Measurements from ENCODE around the gene COL10A1. TPM values are rescaled to one million over a fixed set of nuclear protein-coding genes. Genes with fewer than 3 reads are reported as not detected.

COL10A1 gene
- total RNA-seq, 1 donor from 2014 or later, result not detected

- no peak overlapping the region for H3K4me3 Mint-ChIP-seq (ENCODE audit: unreplicated experiment)
- H3K4me1 Mint-ChIP-seq (ENCODE audit: low read depth, unreplicated experiment), result no peaks in the 10 kb centered on the region
- no peak for TF ChIP-seq CTCF (IDR thresholded peaks at IDR 0.05; ENCODE audit: partially characterized antibody, unreplicated experiment)
- no peaks in the 10 kb centered on the region for H3K9me3 Mint-ChIP-seq (ENCODE audit: unreplicated experiment)
- peaks cover 6% of the 10 kb centered on the region for H3K36me3 Mint-ChIP-seq (ENCODE audit: unreplicated experiment)
- no peaks in the 10 kb centered on the region for H3K27me3 Mint-ChIP-seq (ENCODE audit: unreplicated experiment)
- no peak overlapping the region for H3K27ac Mint-ChIP-seq (ENCODE audit: unreplicated experiment)
- DNase-seq, result no peak
These were observed 42.2 kb upstream of the COL10A1 start for GRCh38 chr6:116168148-116168547.

GRCh38 chr6:116166369-116166768 is 40.4 kb upstream of the COL10A1 start:
- no peak overlapping the region for H3K27ac Mint-ChIP-seq (ENCODE audit: unreplicated experiment)
- H3K36me3 Mint-ChIP-seq (ENCODE audit: unreplicated experiment), result peaks cover 6% of the 10 kb centered on the region
- no peaks in the 10 kb centered on the region for H3K9me3 Mint-ChIP-seq (ENCODE audit: unreplicated experiment)
- no peak for TF ChIP-seq CTCF (IDR thresholded peaks at IDR 0.05; ENCODE audit: partially characterized antibody, unreplicated experiment)
- no peaks in the 10 kb centered on the region for H3K4me1 Mint-ChIP-seq (ENCODE audit: low read depth, unreplicated experiment)
- no peak overlapping the region for H3K4me3 Mint-ChIP-seq (ENCODE audit: unreplicated experiment)
- no peak for DNase-seq
- no peaks in the 10 kb centered on the region for H3K27me3 Mint-ChIP-seq (ENCODE audit: unreplicated experiment)

GRCh38 chr6:116165596-116165995 is 39.7 kb upstream of the COL10A1 start:
- Mint-ChIP-seq H3K27me3 (ENCODE audit: unreplicated experiment) (no peaks in the 10 kb centered on the region), H3K36me3 (ENCODE audit: unreplicated experiment) (peaks cover 6% of the 10 kb centered on the region), H3K4me3 (ENCODE audit: unreplicated experiment) (no peak overlapping the region), H3K27ac (ENCODE audit: unreplicated experiment) (no peak overlapping the region), H3K4me1 (ENCODE audit: low read depth, unreplicated experiment) (no peaks in the 10 kb centered on the region), H3K9me3 (ENCODE audit: unreplicated experiment) (no peaks in the 10 kb centered on the region)
- no peak for DNase-seq
- TF ChIP-seq CTCF (IDR thresholded peaks at IDR 0.05; ENCODE audit: partially characterized antibody, unreplicated experiment), result no peak

GRCh38 chr6:116159782-116160524 is 34.0 kb upstream of the COL10A1 start:
- H3K27me3 Mint-ChIP-seq (ENCODE audit: unreplicated experiment), result no peaks in the 10 kb centered on the region
- no peak overlapping the region for H3K27ac Mint-ChIP-seq (ENCODE audit: unreplicated experiment)
- DNase-seq, result no peak
- no peak for TF ChIP-seq CTCF (IDR thresholded peaks at IDR 0.05; ENCODE audit: partially characterized antibody, unreplicated experiment)
- no peaks in the 10 kb centered on the region for H3K36me3 Mint-ChIP-seq (ENCODE audit: unreplicated experiment)
- H3K9me3 Mint-ChIP-seq (ENCODE audit: unreplicated experiment), result no peaks in the 10 kb centered on the region
- no peaks in the 10 kb centered on the region for H3K4me1 Mint-ChIP-seq (ENCODE audit: low read depth, unreplicated experiment)
- H3K4me3 Mint-ChIP-seq (ENCODE audit: unreplicated experiment), result no peak overlapping the region

GRCh38 chr6:116158641-116159040 is 32.7 kb upstream of the COL10A1 start:
- no peak overlapping the region for H3K27ac Mint-ChIP-seq (ENCODE audit: unreplicated experiment)
- H3K27me3 Mint-ChIP-seq (ENCODE audit: unreplicated experiment), result no peaks in the 10 kb centered on the region
- H3K36me3 Mint-ChIP-seq (ENCODE audit: unreplicated experiment), result no peaks in the 10 kb centered on the region
- H3K4me1 Mint-ChIP-seq (ENCODE audit: low read depth, unreplicated experiment), result no peaks in the 10 kb centered on the region
- H3K9me3 Mint-ChIP-seq (ENCODE audit: unreplicated experiment), result no peaks in the 10 kb centered on the region
- no peak for DNase-seq
- no peak for TF ChIP-seq CTCF (IDR thresholded peaks at IDR 0.05; ENCODE audit: partially characterized antibody, unreplicated experiment)
- no peak overlapping the region for H3K4me3 Mint-ChIP-seq (ENCODE audit: unreplicated experiment)
